ENCODE data around the gene EIF4G3.
"Not testable (repeated sequence)": the region's sequence is repeated elsewhere in the genome, so short reads cannot be mapped to it uniquely, and the experiment has no call there.

EIF4G3 gene

GRCh38 chr1:21188235-21188634 is 11.5 kb upstream of the EIF4G3 start:
- no peak for DNase-seq

GRCh38 chr1:21185221-21185731 is 8.6 kb upstream of the EIF4G3 start:
- DNase-seq: no peak

GRCh38 chr1:21184276-21184675 is 7.6 kb upstream of the EIF4G3 start:
- DNase-seq: no peak

- no peak for DNase-seq
Measured at GRCh38 chr1:21182181-21182731, 5.6 kb upstream of the EIF4G3 start.

- not testable (repeated sequence) for DNase-seq
Measured at GRCh38 chr1:21178271-21178670, 1.6 kb upstream of the EIF4G3 start.

- DNase-seq: no peak
Measured at GRCh38 chr1:21175670-21176581, 771 bp downstream of the EIF4G3 start.

- DNase-seq: no peak
Measured at GRCh38 chr1:21175324-21175669, 1.4 kb downstream of the EIF4G3 start.

- DNase-seq: no peak
Measured at GRCh38 chr1:21174654-21175323, 1.9 kb downstream of the EIF4G3 start.

- no peak for DNase-seq
Measured at GRCh38 chr1:21174230-21174629, 2.5 kb downstream of the EIF4G3 start.

- not testable (repeated sequence) for DNase-seq
Measured at GRCh38 chr1:21173096-21173495, 3.6 kb downstream of the EIF4G3 start.

GRCh38 chr1:21170837-21171236 is 5.9 kb downstream of the EIF4G3 start:
- DNase-seq: not testable (repeated sequence)

GRCh38 chr1:21168444-21168843 is 8.3 kb downstream of the EIF4G3 start:
- DNase-seq: no peak

GRCh38 chr1:21165646-21166045 is 11.1 kb downstream of the EIF4G3 start:
- no peak for DNase-seq

GRCh38 chr1:21165076-21165475 is 11.6 kb downstream of the EIF4G3 start:
- no peak for DNase-seq

- no peak for DNase-seq
Measured at GRCh38 chr1:21164266-21164665, 12.4 kb downstream of the EIF4G3 start.

GRCh38 chr1:21162740-21163464 is 13.8 kb downstream of the EIF4G3 start:
- no peak for DNase-seq

- no peak for DNase-seq
Measured at GRCh38 chr1:21161842-21162241, 14.9 kb downstream of the EIF4G3 start.

GRCh38 chr1:21160263-21160796 is 16.4 kb downstream of the EIF4G3 start:
- DNase-seq: no peak

- no peak for DNase-seq
Measured at GRCh38 chr1:21157868-21158267, 18.8 kb downstream of the EIF4G3 start.

- no peak for DNase-seq
Measured at GRCh38 chr1:21157054-21157453, 19.6 kb downstream of the EIF4G3 start.

- no peak for DNase-seq
Measured at GRCh38 chr1:21156019-21156418, 20.7 kb downstream of the EIF4G3 start.

- DNase-seq: no peak
Measured at GRCh38 chr1:21154717-21155116, 22.0 kb downstream of the EIF4G3 start.

- DNase-seq: no peak
Measured at GRCh38 chr1:21153388-21153787, 23.3 kb downstream of the EIF4G3 start.

Data from GOT3 (cell line).